ENCODE data around the gene YOD1. TPM values are rescaled to one million over a fixed set of nuclear protein-coding genes. Genes with fewer than 3 reads are reported as not detected.

YOD1 gene
- total and polyA plus RNA-seq, 2 donors (not counting 3 experiments of a cell fraction or from before 2014, with no cell fraction given) = 1.2 to 5.9 TPM

DNA sequence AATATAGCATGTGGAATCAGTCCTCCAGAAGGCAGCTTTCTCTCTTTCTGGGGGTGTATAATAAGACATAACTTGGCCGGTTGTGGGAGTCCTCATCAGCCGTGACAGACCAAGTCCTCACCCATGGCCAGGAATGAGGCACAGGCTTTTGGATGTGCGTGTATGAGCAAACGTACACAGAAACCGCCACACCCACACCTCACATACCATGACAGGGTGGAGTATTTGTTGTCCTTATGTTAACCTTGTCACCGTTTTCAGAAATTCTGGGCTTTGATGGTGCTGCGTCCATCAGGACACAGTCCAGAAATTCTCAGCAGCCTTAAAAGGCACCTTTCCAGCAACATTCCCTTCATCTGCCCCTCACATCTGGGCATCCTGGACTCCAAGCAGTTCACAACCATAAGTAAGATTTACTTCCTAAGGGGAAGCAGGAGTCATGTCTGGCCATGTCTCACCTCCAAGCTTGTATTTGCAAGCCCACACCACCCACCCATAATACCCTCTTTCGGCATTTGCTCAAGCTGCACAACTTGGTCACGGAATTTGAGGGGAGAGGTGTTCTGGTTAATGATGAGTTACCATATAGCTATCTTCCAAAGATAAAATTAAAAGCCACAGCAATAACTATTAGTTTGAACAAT, 30.8 kb downstream of the YOD1 start:
- intact Hi-C loops (cut with micrococcal nuclease) (no loop called here), dilution Hi-C loops (cut with MboI; ENCODE audit: extremely low pct_ligation_motif_present, low sequenced_read_pairs) (no loop called here)
- Histone ChIP-seq H3K9me1 (replicated peaks; ENCODE audit: control insufficient read depth, extremely low read depth, insufficient read depth, low read length) (no peaks in the 10 kb centered on the region), H3K4me1 (ENCODE audit: control insufficient read depth, extremely low read depth, insufficient read depth, low read length) (no peaks in the 10 kb centered on the region), H3K27me3 (ENCODE audit: control insufficient read depth in 2 of 2, insufficient read depth in 2 of 2, low read length in 2 of 2) (peaks cover 0 to 5% of the 10 kb centered on the region in 2 experiments), H3K27ac (ENCODE audit: insufficient read depth, low read depth, low read length) (no peak overlapping the region), H3K79me2 (ENCODE audit: control insufficient read depth, insufficient read depth, low read length) (no peaks in the 10 kb centered on the region), H3K36me3 (ENCODE audit: control insufficient read depth in 2 of 2, extremely low read depth in 1 of 2, insufficient read depth in 2 of 2, low read length in 2 of 2) (no peaks in the 10 kb centered on the region), H3K4me2 (ENCODE audit: insufficient read depth, low read length) (no peak overlapping the region), H3K4me3 (replicated peaks in 1 of 3; ENCODE audit: insufficient read depth in 1 of 3, low read depth in 1 of 3, low read length in 3 of 3) (no peak overlapping the region), H2AFZ (ENCODE audit: low read depth, low read length) (no peak overlapping the region), H3K9me3 (replicated peaks; ENCODE audit: control insufficient read depth, insufficient read depth, low read length) (no peaks in the 10 kb centered on the region), H4K20me1 (replicated peaks; ENCODE audit: control insufficient read depth, extremely low read depth, insufficient read depth, low read length) (no peaks in the 10 kb centered on the region), H3K9ac (replicated peaks; ENCODE audit: extremely low read depth, insufficient read depth, low read length) (no peak overlapping the region)
- ChIA-PET POLR2A (no interaction called here), CTCF (interaction anchor here (1.4 kb wide), 1 partner anchor 12 kb away, joined by 3 read pairs; the partner anchor contains the start of gene C1orf116)
- no peak for TF ChIP-seq POLR2AphosphoS5 (IDR thresholded peaks at IDR 0.05; ENCODE audit: insufficient read depth, low read depth, low read length)
- no peak for TF ChIP-seq FOS (IDR thresholded peaks at IDR 0.05; ENCODE audit: borderline replicate concordance, insufficient read depth, low read length)
- no peak for TF ChIP-seq MAX (IDR thresholded peaks at IDR 0.05; ENCODE audit: insufficient read depth, insufficient read length)
- TF ChIP-seq CTCF (IDR thresholded peaks at IDR 0.05; ENCODE audit: extremely low read depth in 1 of 2, insufficient read depth in 1 of 2, low read depth in 1 of 2, low read length in 2 of 2) = no peak
- no peak for TF ChIP-seq GATA2 (IDR thresholded peaks at IDR 0.05; ENCODE audit: insufficient read depth, insufficient read length, low read depth, low read length)
- no peak for TF ChIP-seq JUN (IDR thresholded peaks at IDR 0.05; ENCODE audit: borderline replicate concordance, insufficient read depth, insufficient read length, low read depth)
- no peak for TF ChIP-seq POLR2A (IDR thresholded peaks at IDR 0.05; ENCODE audit: low read depth, low read length)
- no peak for TF ChIP-seq MYC (IDR thresholded peaks at IDR 0.05; ENCODE audit: low read depth, low read length)
- no peak for TF ChIP-seq EZH2 (IDR thresholded peaks at IDR 0.05; ENCODE audit: borderline replicate concordance, low read depth, low read length, severe bottlenecking)
- DNase-seq (ENCODE audit: low read depth, low spot score) (no peak), FAIRE-seq (no peak)
- BruUV-seq (replicated peaks) = no TSS peak
